ENCODE measurements around the gene PCCB.

DNA sequence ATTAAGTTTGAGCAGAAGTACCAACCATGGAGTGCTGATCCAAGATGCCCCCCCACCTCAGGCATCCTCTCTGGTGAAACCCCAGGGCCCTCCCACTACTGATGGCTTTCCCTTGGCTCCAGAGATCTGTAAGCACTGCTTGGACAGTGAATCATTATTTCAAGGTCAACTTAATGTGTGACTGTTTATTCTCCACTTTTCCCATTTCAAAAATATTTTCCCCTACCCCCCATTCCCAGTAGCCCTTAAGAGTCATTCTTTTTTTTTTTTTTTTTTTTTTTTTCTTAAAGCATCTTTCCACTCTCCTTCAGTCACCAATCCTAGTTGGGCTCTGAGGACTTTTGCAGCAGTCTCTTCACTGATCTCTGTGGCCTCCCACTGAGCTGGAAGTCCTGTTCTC, 82.6 kb downstream of the PCCB start:
- TF ChIP-seq, protein P1, sequence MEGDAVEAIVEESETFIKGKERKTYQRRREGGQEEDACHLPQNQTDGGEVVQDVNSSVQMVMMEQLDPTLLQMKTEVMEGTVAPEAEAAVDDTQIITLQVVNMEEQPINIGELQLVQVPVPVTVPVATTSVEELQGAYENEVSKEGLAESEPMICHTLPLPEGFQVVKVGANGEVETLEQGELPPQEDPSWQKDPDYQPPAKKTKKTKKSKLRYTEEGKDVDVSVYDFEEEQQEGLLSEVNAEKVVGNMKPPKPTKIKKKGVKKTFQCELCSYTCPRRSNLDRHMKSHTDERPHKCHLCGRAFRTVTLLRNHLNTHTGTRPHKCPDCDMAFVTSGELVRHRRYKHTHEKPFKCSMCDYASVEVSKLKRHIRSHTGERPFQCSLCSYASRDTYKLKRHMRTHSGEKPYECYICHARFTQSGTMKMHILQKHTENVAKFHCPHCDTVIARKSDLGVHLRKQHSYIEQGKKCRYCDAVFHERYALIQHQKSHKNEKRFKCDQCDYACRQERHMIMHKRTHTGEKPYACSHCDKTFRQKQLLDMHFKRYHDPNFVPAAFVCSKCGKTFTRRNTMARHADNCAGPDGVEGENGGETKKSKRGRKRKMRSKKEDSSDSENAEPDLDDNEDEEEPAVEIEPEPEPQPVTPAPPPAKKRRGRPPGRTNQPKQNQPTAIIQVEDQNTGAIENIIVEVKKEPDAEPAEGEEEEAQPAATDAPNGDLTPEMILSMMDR (conservative IDR thresholded peaks at IDR 0.05; ENCODE audit: low read depth, low read length) = no peak
- no peak for TF ChIP-seq EZH2 (IDR thresholded peaks at IDR 0.05; ENCODE audit: low read length, unreplicated experiment)
- no peak for TF ChIP-seq EZH2phosphoT487 (IDR thresholded peaks at IDR 0.05; ENCODE audit: borderline replicate concordance, low read length)
